ENCODE measurements around the gene OPTN.

OPTN gene

DNA sequence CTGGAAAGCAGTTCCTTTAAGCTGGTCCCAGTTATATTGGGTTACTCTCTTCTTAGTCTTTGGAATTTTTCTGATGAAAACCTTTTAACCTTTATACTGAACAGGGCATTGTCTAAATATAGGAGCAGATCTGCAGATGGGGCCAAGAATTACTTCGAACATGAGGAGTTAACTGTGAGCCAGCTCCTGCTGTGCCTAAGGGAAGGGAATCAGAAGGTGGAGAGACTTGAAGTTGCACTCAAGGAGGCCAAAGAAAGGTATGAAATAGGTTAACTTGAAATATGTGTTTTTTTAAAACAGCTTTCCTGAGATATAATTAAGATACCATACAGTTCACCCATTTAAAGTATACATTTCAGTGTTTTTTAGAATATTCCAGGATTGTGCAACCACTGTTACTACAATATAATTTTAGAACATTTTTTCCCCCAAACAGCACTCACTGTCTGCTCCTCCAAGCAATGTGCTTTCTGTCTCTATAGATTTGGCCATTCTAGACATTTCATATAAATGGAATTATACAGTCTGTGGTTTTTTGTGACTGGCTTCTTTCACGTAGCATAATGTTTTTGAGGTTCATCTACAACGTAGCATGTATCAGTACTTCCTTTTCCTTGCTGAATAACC is 18.9 kb downstream of the OPTN start:
- DNase-seq = no peak
- no peaks in the 10 kb centered on the region for H3K9me3 ChIP-seq
- no peak for TF ChIP-seq CTCF (IDR thresholded peaks at IDR 0.05)
- intact Hi-C loops (cut with DNase I; ENCODE audit: low total_unique reads) = no loop called here
- peak overlapping the region in 1 of 2 donors; percentile 4 for H3K27ac ChIP-seq
- H3K4me3 ChIP-seq = no peak overlapping the region
- H3K4me1 ChIP-seq = peaks cover 0 to 6% (median 0%) of the 10 kb centered on the region in 4 donors
- peaks cover 84 to 85% (median 85%) of the 10 kb centered on the region in 3 donors for H3K36me3 ChIP-seq
- H3K27me3 ChIP-seq = no peaks in the 10 kb centered on the region

GRCh38 chr10:13120786-13121499 is 21.0 kb downstream of the OPTN start:
- H3K36me3 ChIP-seq = peaks cover 91 to 96% (median 93%) of the 10 kb centered on the region in 3 donors
- intact Hi-C loops (cut with DNase I; ENCODE audit: low total_unique reads) = no loop called here

GRCh38 chr10:13121500-13121854 is 21.5 kb downstream of the OPTN start:
- Histone ChIP-seq H3K9me3 (no peaks in the 10 kb centered on the region), H3K36me3 (peaks cover 86 to 92% (median 91%) of the 10 kb centered on the region in 3 donors), H3K4me3 (no peak overlapping the region), H3K4me1 (peaks cover 0 to 6% (median 0%) of the 10 kb centered on the region in 4 donors), H3K27me3 (no peaks in the 10 kb centered on the region), H3K27ac (no peak overlapping the region)
- no peak for TF ChIP-seq CTCF (IDR thresholded peaks at IDR 0.05)
- intact Hi-C loops (cut with DNase I; ENCODE audit: low total_unique reads) = no loop called here
- DNase-seq = no peak

More at GRCh38 chr10:13120786-13121499, 21.0 kb downstream of the OPTN start:
- no peaks in the 10 kb centered on the region for H3K27me3 ChIP-seq
- H3K4me1 ChIP-seq = peaks cover 0 to 6% (median 0%) of the 10 kb centered on the region in 4 donors
- no peaks in the 10 kb centered on the region for H3K9me3 ChIP-seq
- H3K27ac ChIP-seq = no peak overlapping the region
- no peak overlapping the region for H3K4me3 ChIP-seq
- no peak for DNase-seq
- no peak for TF ChIP-seq CTCF (IDR thresholded peaks at IDR 0.05)

- H3K27me3 ChIP-seq = no peaks in the 10 kb centered on the region
- no peak overlapping the region for H3K27ac ChIP-seq
- intact Hi-C loops (cut with DNase I; ENCODE audit: low total_unique reads) = no loop called here
- peaks cover 92 to 98% (median 97%) of the 10 kb centered on the region in 3 donors for H3K36me3 ChIP-seq
- no peak overlapping the region for H3K4me3 ChIP-seq
- no peaks in the 10 kb centered on the region for H3K9me3 ChIP-seq
- no peak for TF ChIP-seq CTCF (IDR thresholded peaks at IDR 0.05)
- DNase-seq = no peak
- H3K4me1 ChIP-seq = no peaks in the 10 kb centered on the region
Measured at GRCh38 chr10:13136651-13137050, 36.7 kb downstream of the OPTN start.

GRCh38 chr10:13139150-13139549 is 39.2 kb downstream of the OPTN start:
- H3K27ac ChIP-seq = no peak overlapping the region
- H3K4me3 ChIP-seq = no peak overlapping the region
- H3K36me3 ChIP-seq = peaks cover 87 to 89% (median 88%) of the 10 kb centered on the region in 3 donors
- TF ChIP-seq CTCF (IDR thresholded peaks at IDR 0.05) = no peak
- intact Hi-C loops (cut with DNase I; ENCODE audit: low total_unique reads) = no loop called here
- no peaks in the 10 kb centered on the region for H3K4me1 ChIP-seq
- no peak for DNase-seq
- no peaks in the 10 kb centered on the region for H3K27me3 ChIP-seq
- H3K9me3 ChIP-seq = no peaks in the 10 kb centered on the region
